Endothelial cell of umbilical vein (primary cell): Measurements from ENCODE around the gene KIAA2012.

Experiments
- CTCF ChIP-seq, 2 donors: IDR thresholded peaks; 1 replicate in 1 of 2; 2 replicates in 1 of 2; pipeline ENCODE4 v1.5.1; 2011; ENCODE audit warnings: low read length in 2 of 2, mild to moderate bottlenecking in 2 of 2, moderate library complexity in 2 of 2, control low read depth in 1 of 2, inconsistent platforms in 1 of 2, low read depth in 1 of 2; ENCODE audit not compliant: insufficient read depth in 1 of 2; ENCODE audit errors: extremely low read depth in 1 of 2
- EZH2 ChIP-seq: IDR thresholded peaks from 2 replicates; pipeline ENCODE4 v1.6.1; 2012; ENCODE audit warnings: borderline replicate concordance, low read depth, mild to moderate bottlenecking, moderate library complexity, low read length, inconsistent platforms; ENCODE audit not compliant: severe bottlenecking
- MAX ChIP-seq: IDR thresholded peaks from 2 replicates; pipeline ENCODE4 v1.6.1; 2011; ENCODE audit not compliant: insufficient read depth, insufficient read length
- POLR2A ChIP-seq: IDR thresholded peaks from 2 replicates; pipeline ENCODE4 v1.6.1; 2012; ENCODE audit warnings: low read depth, mild to moderate bottlenecking, control low read depth, low read length
- POLR2AphosphoS5 ChIP-seq: IDR thresholded peaks from 2 replicates; pipeline ENCODE4 v1.6.1; 2012; ENCODE audit warnings: low read depth, mild to moderate bottlenecking, control low read depth, low read length, moderate library complexity; ENCODE audit not compliant: insufficient read depth

DNA sequence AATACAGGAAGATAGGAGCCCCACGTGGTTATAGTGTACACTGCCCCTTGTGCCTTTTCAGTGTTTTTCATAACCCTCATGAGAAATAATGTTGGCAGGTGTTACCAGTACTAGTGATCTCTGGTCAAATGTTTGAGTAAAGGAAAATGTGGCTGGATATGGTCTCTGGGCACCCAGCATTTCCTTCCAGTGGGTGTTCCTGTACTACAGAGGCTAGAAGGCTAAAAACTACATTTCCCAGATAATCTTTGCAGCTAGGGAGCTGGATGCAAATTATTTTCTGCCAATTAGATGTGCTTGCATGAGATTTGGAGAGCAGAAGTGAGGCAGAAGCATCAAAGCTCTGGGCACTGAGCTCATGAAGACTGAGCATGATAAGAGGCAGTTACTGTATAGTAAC, 45.1 kb downstream of the KIAA2012 start:
- TF ChIP-seq POLR2AphosphoS5 (no peak), CTCF (IDR thresholded peaks at IDR 0.05; ENCODE audit: extremely low read depth in 1 of 2, insufficient read depth in 1 of 2, low read depth in 1 of 2, low read length in 2 of 2) (no peak), POLR2A (no peak), EZH2 (no peak), MAX (no peak)
